Psoas muscle (tissue), 8 donors: ENCODE data around the gene MRTFA. TPM values are rescaled to one million over a fixed set of nuclear protein-coding genes. Genes with fewer than 3 reads are reported as not detected.

Experiments
- ATAC-seq, 4 donors: fragments of 200-7000 bp; cut with Tn5 transposase; one replicate each; pipeline ENCODE4 v1.9.1; 2020; ENCODE audit warnings: moderate library complexity in 3 of 4, mild to moderate bottlenecking in 2 of 4
- DNase-seq, 2 donors: peaks; one replicate each; pipeline ENCODE4 v3.0.0-alpha.2; 2020
- H3K27ac ChIP-seq: fragments of 200-600 bp; one replicate; pipeline ENCODE4 v1.8.0; 2022
- H3K27me3 ChIP-seq, 3 donors: fragments of 200-600 bp in 1 of 3; one replicate each; pipeline versions ENCODE4 v1.6.1 to v1.8.0; 2013 to 2022; ENCODE audit warnings: low read length in 2 of 3, mild to moderate bottlenecking in 2 of 3, moderate library complexity in 1 of 3; ENCODE audit not compliant: insufficient read depth in 3 of 3
- H3K36me3 ChIP-seq, 2 donors: fragments of 200-600 bp in 1 of 2; one replicate each; pipeline versions ENCODE4 v1.6.1 to v1.8.0; 2013 to 2022; ENCODE audit warnings: low read depth in 1 of 2, mild to moderate bottlenecking in 1 of 2, moderate library complexity in 1 of 2; ENCODE audit not compliant: insufficient read depth in 1 of 2
- H3K4me1 ChIP-seq: fragments of 200-600 bp; one replicate; pipeline ENCODE4 v1.8.0; 2022
- H3K4me3 ChIP-seq: fragments of 200-600 bp; one replicate; pipeline ENCODE4 v1.8.0; 2022; ENCODE audit warnings: mild to moderate bottlenecking
- H3K9me3 ChIP-seq: fragments of 200-600 bp; one replicate; pipeline ENCODE4 v1.8.0; 2022
- CTCF ChIP-seq: fragments of 200-600 bp; IDR thresholded peaks from one replicate; pipeline ENCODE4 v1.8.0; 2022; ENCODE audit warnings: antibody characterized with exemption
- WGBS, 3 donors: extraction: QIAGEN DNeasy Blood & Tissue Kit; methylation state at CpG; one replicate each; pipeline versions ENCODE4 v1.1.6 to v1.1.7; 2013; 5-methylcytosine and 5-hydroxymethylcytosine counted together
- intact Hi-C, 2 donors: fragments of 100-400 bp; cut with DNase I; formaldehyde crosslinking; loops; one replicate each; pipeline versions ENCODE4 v1.11.0 to v1.14.2; 2022
- polyA plus RNA-seq, 3 donors: library from polyadenylated mRNA; stranded (reverse); fragments of 200-250 nt; gene quantifications; one replicate each; pipeline ENCODE4 v1.2.3, GENCODE V29; 2013
- total RNA-seq, 4 donors: library from RNA; stranded (reverse); fragmentation: NEBNext Ultra II Directional in 2 of 4; extraction: Animal tissue kit (Norgen Biotek cat#: 25700) in 2 of 4; gene quantifications; one replicate each; pipeline versions ENCODE4 v1.2.1 to v1.2.4, GENCODE V29; 2021 to 2023
- donor health status: healthy with polysubstance abuse.
- donor health status: DM: no; HTN: no; CAD: no; lungs with moderate emphysema.
- donor health status: Bipolar disorder and iron deficiency.
- donor health status: healthy.
- donor health status: DM: yes; HTN: yes; CAD: no.
- donor health status: DM: no; HTN: no; CAD: no.
- donor health status: DM: no; HTN: no; CAD: no.
- donor health status: DM: yes; HTN: yes; CAD: no.

Gene MRTFA
- total and polyA plus RNA-seq, 7 donors, result 10.1 to 24.0 (median 15.7) TPM

GRCh38 chr22:40473703-40474102, 162.8 kb downstream of the MRTFA start:
- intact Hi-C loops, result no loop called here
- Histone ChIP-seq H3K36me3 (no peaks in the 10 kb centered on the region), H3K9me3 (no peaks in the 10 kb centered on the region), H3K4me1 (peaks cover 28% of the 10 kb centered on the region), H3K27me3 (no peaks in the 10 kb centered on the region), H3K4me3 (no peak overlapping the region), H3K27ac (no peak overlapping the region)
- ATAC-seq (no peak), DNase-seq (no peak)
- no peak for TF ChIP-seq CTCF

GRCh38 chr22:40472579-40472978, 163.9 kb downstream of the MRTFA start:
- no peak for TF ChIP-seq CTCF
- H3K4me3 ChIP-seq, result no peak overlapping the region
- H3K9me3 ChIP-seq, result no peaks in the 10 kb centered on the region
- no peak for ATAC-seq
- no peak overlapping the region for H3K27ac ChIP-seq
- H3K27me3 ChIP-seq, result no peaks in the 10 kb centered on the region
- no peaks in the 10 kb centered on the region for H3K36me3 ChIP-seq
- intact Hi-C loops, result no loop called here
- no peak for DNase-seq
- 80 to 91% (median 87%) methylated on average over 1 of the region's 1 CpG for WGBS, 3 donors
- H3K4me1 ChIP-seq, result peaks cover 18% of the 10 kb centered on the region

- WGBS, 3 donors, result 95 to 97% (median 96%) methylated on average over 2 of the region's 2 CpGs
- H3K4me3 ChIP-seq, result no peak overlapping the region
- H3K9me3 ChIP-seq, result no peaks in the 10 kb centered on the region
- no peak overlapping the region for H3K27ac ChIP-seq
- H3K4me1 ChIP-seq, result peaks cover 12% of the 10 kb centered on the region
- no peak for ATAC-seq
- intact Hi-C loops, result no loop called here
- TF ChIP-seq CTCF, result no peak
- H3K36me3 ChIP-seq, result no peaks in the 10 kb centered on the region
- no peak for DNase-seq
- H3K27me3 ChIP-seq, result no peaks in the 10 kb centered on the region
Observed at GRCh38 chr22:40472051-40472450, 164.5 kb downstream of the MRTFA start.

- ATAC-seq (peak in 3 of 4 donors; percentile 42 to 68 (median 46)), DNase-seq (no peak)
- Histone ChIP-seq H3K36me3 (no peaks in the 10 kb centered on the region), H3K27me3 (no peaks in the 10 kb centered on the region), H3K4me1 (peaks cover 12% of the 10 kb centered on the region), H3K27ac (no peak overlapping the region), H3K4me3 (no peak overlapping the region), H3K9me3 (no peaks in the 10 kb centered on the region)
- intact Hi-C loops, result no loop called here
- WGBS, 3 donors, result 83 to 98% (median 86%) methylated on average over 5 of the region's 5 CpGs
- no peak for TF ChIP-seq CTCF
Observed at GRCh38 chr22:40469181-40469580, 167.3 kb downstream of the MRTFA start.

GRCh38 chr22:40468616-40469015, 167.9 kb downstream of the MRTFA start:
- no peak overlapping the region for H3K4me3 ChIP-seq
- H3K9me3 ChIP-seq, result no peaks in the 10 kb centered on the region
- H3K27ac ChIP-seq, result no peak overlapping the region
- DNase-seq (no peak), ATAC-seq (no peak)
- H3K4me1 ChIP-seq, result peaks cover 12% of the 10 kb centered on the region
- H3K36me3 ChIP-seq, result no peaks in the 10 kb centered on the region
- TF ChIP-seq CTCF, result no peak
- no peaks in the 10 kb centered on the region for H3K27me3 ChIP-seq
- intact Hi-C loops, result no loop called here
